ENCODE data around the gene AXIN1.

The AXIN1 gene

DNA sequence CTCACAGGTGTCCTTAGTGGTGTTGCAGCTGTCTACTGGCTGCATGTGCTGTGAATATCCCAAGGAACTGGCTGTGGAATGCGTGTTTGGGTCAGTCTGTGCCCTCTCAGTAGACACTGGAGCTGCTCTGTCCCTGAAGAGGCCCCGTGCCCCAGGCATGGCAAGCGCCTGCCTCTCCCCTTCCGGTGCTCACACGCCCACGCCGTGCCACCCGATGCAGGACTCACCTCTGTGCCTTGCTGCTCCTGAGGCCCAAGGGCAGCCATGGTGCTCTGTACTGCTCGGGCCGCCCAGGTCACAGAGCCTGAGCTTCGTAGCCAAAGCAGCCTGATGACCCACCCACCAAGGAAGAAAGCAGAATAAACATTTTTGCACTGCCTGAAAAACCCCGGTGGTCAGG, 86.8 kb downstream of the AXIN1 start:
- Histone ChIP-seq H2AFZ (ENCODE audit: low read length) (no peak overlapping the region), H4K20me1 (ENCODE audit: insufficient read depth, low read length, poor library complexity, severe bottlenecking) (no peaks in the 10 kb centered on the region)
- no peak for TF ChIP-seq EZH2phosphoT487 (IDR thresholded peaks at IDR 0.05; ENCODE audit: borderline replicate concordance)
- TF ChIP-seq, protein P1, sequence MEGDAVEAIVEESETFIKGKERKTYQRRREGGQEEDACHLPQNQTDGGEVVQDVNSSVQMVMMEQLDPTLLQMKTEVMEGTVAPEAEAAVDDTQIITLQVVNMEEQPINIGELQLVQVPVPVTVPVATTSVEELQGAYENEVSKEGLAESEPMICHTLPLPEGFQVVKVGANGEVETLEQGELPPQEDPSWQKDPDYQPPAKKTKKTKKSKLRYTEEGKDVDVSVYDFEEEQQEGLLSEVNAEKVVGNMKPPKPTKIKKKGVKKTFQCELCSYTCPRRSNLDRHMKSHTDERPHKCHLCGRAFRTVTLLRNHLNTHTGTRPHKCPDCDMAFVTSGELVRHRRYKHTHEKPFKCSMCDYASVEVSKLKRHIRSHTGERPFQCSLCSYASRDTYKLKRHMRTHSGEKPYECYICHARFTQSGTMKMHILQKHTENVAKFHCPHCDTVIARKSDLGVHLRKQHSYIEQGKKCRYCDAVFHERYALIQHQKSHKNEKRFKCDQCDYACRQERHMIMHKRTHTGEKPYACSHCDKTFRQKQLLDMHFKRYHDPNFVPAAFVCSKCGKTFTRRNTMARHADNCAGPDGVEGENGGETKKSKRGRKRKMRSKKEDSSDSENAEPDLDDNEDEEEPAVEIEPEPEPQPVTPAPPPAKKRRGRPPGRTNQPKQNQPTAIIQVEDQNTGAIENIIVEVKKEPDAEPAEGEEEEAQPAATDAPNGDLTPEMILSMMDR (conservative IDR thresholded peaks at IDR 0.05; ENCODE audit: low read length) = no peak

DNA sequence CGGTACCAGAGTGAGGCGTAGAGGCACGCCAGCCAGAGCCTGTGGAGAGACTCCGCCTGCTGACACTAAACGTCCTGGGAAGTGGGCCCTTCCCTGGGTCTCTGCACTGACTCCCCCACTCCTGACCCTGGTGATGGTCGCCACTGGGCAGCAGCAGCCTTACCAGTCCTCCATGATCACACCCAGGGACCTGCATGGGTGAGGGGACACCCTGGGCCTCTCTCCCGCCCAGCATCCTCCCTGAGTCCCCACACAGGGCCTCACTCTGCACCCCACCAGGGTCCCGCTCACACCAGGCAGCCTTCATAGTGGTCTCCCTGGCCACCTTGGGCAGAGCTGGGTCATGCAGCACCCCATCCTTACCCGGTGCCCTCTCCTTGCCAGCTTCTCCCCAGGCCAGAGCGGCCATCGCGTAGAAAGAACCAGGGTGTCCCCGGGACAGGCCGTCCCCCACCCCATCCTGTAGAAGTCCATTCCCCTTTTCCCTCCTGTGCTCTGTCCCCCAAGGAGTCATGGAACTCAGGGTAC, 87.5 kb downstream of the AXIN1 start:
- Histone ChIP-seq H4K20me1 (ENCODE audit: insufficient read depth, low read length, poor library complexity, severe bottlenecking) (no peaks in the 10 kb centered on the region), H3K36me3 (ENCODE audit: insufficient read depth, low read length) (no peaks in the 10 kb centered on the region), H3K9me2 (replicated peaks; ENCODE audit: low read depth, low read length) (no peaks in the 10 kb centered on the region), H3K79me2 (ENCODE audit: insufficient read depth, low read length) (no peaks in the 10 kb centered on the region), H3K27me3 (ENCODE audit: insufficient read depth, low read length, poor library complexity, severe bottlenecking) (no peaks in the 10 kb centered on the region), H3F3A (ENCODE audit: low read depth) (no peaks in the 10 kb centered on the region), H3K4me3 (ENCODE audit: low read length, poor library complexity, severe bottlenecking) (no peak overlapping the region), H3K4me1 (ENCODE audit: insufficient read depth, low read length, poor library complexity, severe bottlenecking) (no peaks in the 10 kb centered on the region), H3K9ac (ENCODE audit: low read depth, low read length, poor library complexity, severe bottlenecking) (no peak overlapping the region), H3K9me3 (ENCODE audit: insufficient read depth, low read depth, low read length) (no peaks in the 10 kb centered on the region), H2AFZ (ENCODE audit: low read length) (no peak overlapping the region), H3K4me2 (ENCODE audit: low read depth, low read length, poor library complexity, severe bottlenecking) (no peak overlapping the region)
- TF ChIP-seq, protein P1 (conservative IDR thresholded peaks at IDR 0.05; ENCODE audit: low read length) = no peak
- no peak for TF ChIP-seq EZH2phosphoT487 (IDR thresholded peaks at IDR 0.05; ENCODE audit: borderline replicate concordance)

More for the DNA sequence above, 86.8 kb downstream of the AXIN1 start:
- Histone ChIP-seq H3K27me3 (ENCODE audit: insufficient read depth, low read length, poor library complexity, severe bottlenecking) (no peaks in the 10 kb centered on the region), H3F3A (ENCODE audit: low read depth) (no peaks in the 10 kb centered on the region), H3K9me3 (ENCODE audit: insufficient read depth, low read depth, low read length) (no peaks in the 10 kb centered on the region), H3K4me3 (ENCODE audit: low read length, poor library complexity, severe bottlenecking) (no peak overlapping the region), H3K4me2 (ENCODE audit: low read depth, low read length, poor library complexity, severe bottlenecking) (no peak overlapping the region), H3K4me1 (ENCODE audit: insufficient read depth, low read length, poor library complexity, severe bottlenecking) (no peaks in the 10 kb centered on the region), H3K9ac (ENCODE audit: low read depth, low read length, poor library complexity, severe bottlenecking) (no peak overlapping the region), H3K9me2 (replicated peaks; ENCODE audit: low read depth, low read length) (no peaks in the 10 kb centered on the region), H3K36me3 (ENCODE audit: insufficient read depth, low read length) (no peaks in the 10 kb centered on the region), H3K79me2 (ENCODE audit: insufficient read depth, low read length) (no peaks in the 10 kb centered on the region)

DNA sequence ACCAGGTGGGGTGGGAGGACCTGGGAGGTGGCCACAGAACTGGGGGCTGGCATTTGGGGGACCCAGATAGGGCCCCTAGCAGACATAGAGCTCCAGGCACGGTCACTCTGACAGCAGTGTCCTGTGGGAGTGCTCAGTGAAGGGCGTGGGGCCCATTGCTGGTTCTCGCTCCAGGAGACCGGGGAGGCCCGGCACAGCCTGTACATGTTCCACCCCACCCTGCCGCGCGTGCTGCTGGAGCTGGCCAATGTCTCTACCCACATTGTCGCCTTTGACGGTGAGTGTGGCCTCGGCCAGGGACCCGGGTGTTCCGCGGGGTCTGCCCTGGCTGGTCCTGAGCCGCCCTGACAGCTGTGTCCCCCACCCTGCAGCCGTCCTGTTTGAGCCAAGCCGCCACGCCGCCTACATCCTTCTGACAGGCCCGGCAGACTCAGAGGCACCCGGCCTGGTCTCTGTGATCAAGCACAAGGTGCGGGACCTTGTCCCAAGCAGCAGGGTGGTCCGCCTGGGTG, 88.0 kb downstream of the AXIN1 start:
- Histone ChIP-seq H3K4me2 (ENCODE audit: low read depth, low read length, poor library complexity, severe bottlenecking) (no peak overlapping the region), H3K36me3 (ENCODE audit: insufficient read depth, low read length) (no peaks in the 10 kb centered on the region), H3K4me3 (ENCODE audit: low read length, poor library complexity, severe bottlenecking) (no peak overlapping the region), H3K9ac (ENCODE audit: low read depth, low read length, poor library complexity, severe bottlenecking) (no peak overlapping the region), H3K27me3 (ENCODE audit: insufficient read depth, low read length, poor library complexity, severe bottlenecking) (no peaks in the 10 kb centered on the region), H4K20me1 (ENCODE audit: insufficient read depth, low read length, poor library complexity, severe bottlenecking) (no peaks in the 10 kb centered on the region), H3K9me3 (ENCODE audit: insufficient read depth, low read depth, low read length) (no peaks in the 10 kb centered on the region), H3K79me2 (ENCODE audit: insufficient read depth, low read length) (no peaks in the 10 kb centered on the region), H3K9me2 (replicated peaks; ENCODE audit: low read depth, low read length) (no peaks in the 10 kb centered on the region), H3K4me1 (ENCODE audit: insufficient read depth, low read length, poor library complexity, severe bottlenecking) (no peaks in the 10 kb centered on the region), H2AFZ (ENCODE audit: low read length) (no peak overlapping the region), H3F3A (ENCODE audit: low read depth) (no peaks in the 10 kb centered on the region)
- TF ChIP-seq EZH2phosphoT487 (IDR thresholded peaks at IDR 0.05; ENCODE audit: borderline replicate concordance) = no peak
- TF ChIP-seq, protein P1 (conservative IDR thresholded peaks at IDR 0.05; ENCODE audit: low read length) = no peak

Measured in Loucy (cell line).